Activated CD4-positive, alpha-beta memory T cell treated with anti-CD3 and anti-CD28 coated beads, Interleukin-2, amount 10 ng/mL, durations not matched to agents 7 days and 5 days (primary cell): ENCODE results near the gene UXS1. TPM values are rescaled to one million over a fixed set of nuclear protein-coding genes. Genes with fewer than 3 reads are reported as not detected.

ENCODE experiments used
- CTCF ChIA-PET: fragments of 350-600 bp; sonication (Branson Sonifier 250); formaldehyde crosslinking; loops from one replicate; lab custom pipeline; 2021; ENCODE audit warnings: antibody characterized with exemption, inconsistent platforms; lab: Charles Lee
- POLR2A ChIA-PET: fragments of 350-600 bp; sonication (Branson Sonifier 250); formaldehyde crosslinking; loops from one replicate; lab custom pipeline; 2021; ENCODE audit warnings: antibody characterized with exemption; lab: Charles Lee
- DNase-seq: peaks from one replicate; pipeline ENCODE4 v3.0.0-alpha.2; 2020
- H3K27ac Mint-ChIP-seq: one replicate; pipeline ENCODE4 v1.8.0; 2021; ENCODE audit warnings: mild to moderate bottlenecking, mixed read lengths
- H3K27me3 Mint-ChIP-seq: one replicate; pipeline ENCODE4 v1.8.0; 2021; ENCODE audit warnings: mixed read lengths
- H3K36me3 Mint-ChIP-seq: one replicate; pipeline ENCODE4 v1.8.0; 2021; ENCODE audit warnings: low read depth, mixed read lengths
- H3K4me1 Mint-ChIP-seq: one replicate; pipeline ENCODE4 v1.8.0; 2021; ENCODE audit warnings: mixed read lengths
- H3K4me3 Mint-ChIP-seq: one replicate; pipeline ENCODE4 v1.8.0; 2021; ENCODE audit warnings: mild to moderate bottlenecking, mixed read lengths
- H3K9me3 Mint-ChIP-seq: one replicate; pipeline ENCODE4 v1.8.0; 2021; ENCODE audit warnings: mixed read lengths
- total RNA-seq, 2 experiments: library from RNA; stranded (reverse); gene quantifications; one replicate each; pipeline ENCODE4 v1.2.3, GENCODE V29; 2021

The UXS1 gene
- total RNA-seq, 2 experiments from 2014 or later, result 74.4 to 74.6 TPM

DNA sequence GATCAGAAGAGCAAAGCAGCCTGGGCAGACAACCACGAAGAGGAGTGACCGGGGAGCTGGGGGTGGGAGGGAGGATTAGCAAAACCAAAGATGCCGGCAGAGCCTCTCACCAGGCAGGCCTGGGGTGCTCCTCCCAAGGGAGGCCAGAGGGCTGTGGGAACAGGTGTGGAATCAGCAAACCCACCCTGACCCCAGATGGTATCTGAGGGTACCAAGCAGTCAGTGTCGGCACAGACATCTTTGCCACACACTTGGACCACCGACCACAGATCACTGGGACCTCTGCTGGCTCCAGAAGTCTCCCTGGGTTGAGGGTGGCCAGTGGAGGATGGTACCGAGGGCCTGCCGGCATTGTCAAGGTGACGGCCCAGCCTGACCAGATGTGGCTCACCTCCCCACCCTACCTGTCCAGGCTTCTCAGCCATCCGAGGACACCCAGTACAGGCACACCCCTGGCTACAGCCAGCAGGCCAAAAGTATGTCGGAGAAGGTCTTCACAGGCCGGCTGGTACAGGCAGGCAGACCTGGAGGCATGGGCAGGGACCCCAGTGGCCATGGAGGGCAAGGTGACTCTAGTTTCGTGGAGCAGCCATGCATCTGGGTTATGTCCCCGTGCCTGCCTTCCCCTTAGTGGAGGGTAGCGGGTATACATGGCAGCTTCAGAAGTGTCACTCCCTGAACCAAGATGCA, 82.1 kb downstream of the UXS1 start:
- DNase-seq, result no peak
- CTCF ChIA-PET, result no interaction called here
- peaks cover 14% of the 10 kb centered on the region for H3K4me1 Mint-ChIP-seq
- POLR2A ChIA-PET, result no interaction called here
- H3K4me3 Mint-ChIP-seq, result no peak overlapping the region
- peaks cover 26% of the 10 kb centered on the region for H3K36me3 Mint-ChIP-seq
- H3K27me3 Mint-ChIP-seq, result no peaks in the 10 kb centered on the region
- no peaks in the 10 kb centered on the region for H3K9me3 Mint-ChIP-seq
- no peak overlapping the region for H3K27ac Mint-ChIP-seq

DNA sequence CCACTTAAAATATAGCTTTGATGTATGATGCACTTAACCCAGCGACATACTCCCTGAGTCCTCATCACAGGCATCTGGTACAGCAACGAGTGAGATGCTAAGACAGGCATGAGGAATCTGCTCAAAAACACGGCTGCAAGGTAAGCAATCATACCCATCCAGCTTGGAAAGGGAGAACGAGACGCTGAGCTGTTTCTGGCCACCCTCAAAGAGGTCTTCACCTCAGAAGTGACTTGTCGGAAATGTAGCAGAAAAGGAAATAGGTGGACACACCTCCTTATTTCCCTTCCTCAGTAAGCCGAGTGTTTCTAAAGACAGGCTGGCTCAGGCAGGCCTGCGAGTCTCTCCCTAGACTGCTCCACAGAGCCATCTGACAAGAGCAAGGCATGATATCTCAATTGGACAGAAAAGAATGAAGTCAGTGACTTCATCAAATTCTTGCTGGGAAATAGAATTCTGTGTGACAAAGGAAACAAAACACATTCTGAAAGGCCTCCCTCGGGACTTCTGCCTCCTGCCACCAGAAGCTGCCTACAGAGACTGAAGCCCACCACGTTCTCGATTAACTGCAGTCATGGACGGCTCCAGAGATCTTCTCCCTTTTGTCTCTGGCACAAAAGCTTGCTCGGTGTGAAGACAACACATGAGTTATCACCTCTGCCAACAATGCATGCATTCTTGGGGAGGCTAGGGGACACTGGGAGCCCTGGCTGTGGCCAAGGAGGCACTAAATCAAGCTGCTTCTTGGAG, 84.3 kb downstream of the UXS1 start:
- CTCF ChIA-PET, result interaction anchor here (0.5 to 1.6 kb wide), 3 partner anchors 34 to 466 kb away, joined by 3 to 4 read pairs (median 3); no protein-coding TSS in a partner anchor
- H3K36me3 Mint-ChIP-seq, result peaks cover 26% of the 10 kb centered on the region
- no peaks in the 10 kb centered on the region for H3K27me3 Mint-ChIP-seq
- no peak for DNase-seq
- POLR2A ChIA-PET, result no interaction called here
- no peak overlapping the region for H3K27ac Mint-ChIP-seq
- peaks cover 6% of the 10 kb centered on the region for H3K4me1 Mint-ChIP-seq
- no peak overlapping the region for H3K4me3 Mint-ChIP-seq
- H3K9me3 Mint-ChIP-seq, result no peaks in the 10 kb centered on the region

DNA sequence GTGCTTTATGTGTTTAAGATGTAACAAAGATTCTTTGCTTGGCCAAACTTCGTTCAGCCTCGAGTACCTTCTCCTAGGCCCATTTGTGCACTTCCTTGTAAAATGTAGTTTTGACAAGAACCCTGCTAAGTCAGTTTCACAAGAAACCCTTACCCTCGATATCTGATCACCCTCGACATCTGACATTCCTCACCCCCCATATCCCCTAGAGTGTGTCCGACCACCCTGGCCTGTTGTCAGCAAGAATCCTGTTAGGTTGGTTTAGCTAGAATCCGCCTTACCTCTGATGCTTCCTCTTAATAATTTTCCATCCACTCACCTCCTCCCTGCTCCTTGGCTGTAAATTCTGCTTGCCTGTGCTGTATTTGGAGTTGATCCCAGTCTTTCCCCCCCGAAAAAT, 85.3 kb downstream of the UXS1 start:
- H3K27me3 Mint-ChIP-seq, result no peaks in the 10 kb centered on the region
- H3K36me3 Mint-ChIP-seq, result peaks cover 29% of the 10 kb centered on the region
- ChIA-PET CTCF (interaction anchor here (0.5 kb wide), 1 partner anchor 467 kb away, joined by 4 read pairs; no protein-coding TSS in a partner anchor), POLR2A (no interaction called here)
- H3K4me3 Mint-ChIP-seq, result no peak overlapping the region
- no peak overlapping the region for H3K27ac Mint-ChIP-seq
- peaks cover 6% of the 10 kb centered on the region for H3K4me1 Mint-ChIP-seq
- no peaks in the 10 kb centered on the region for H3K9me3 Mint-ChIP-seq
- no peak for DNase-seq

DNA sequence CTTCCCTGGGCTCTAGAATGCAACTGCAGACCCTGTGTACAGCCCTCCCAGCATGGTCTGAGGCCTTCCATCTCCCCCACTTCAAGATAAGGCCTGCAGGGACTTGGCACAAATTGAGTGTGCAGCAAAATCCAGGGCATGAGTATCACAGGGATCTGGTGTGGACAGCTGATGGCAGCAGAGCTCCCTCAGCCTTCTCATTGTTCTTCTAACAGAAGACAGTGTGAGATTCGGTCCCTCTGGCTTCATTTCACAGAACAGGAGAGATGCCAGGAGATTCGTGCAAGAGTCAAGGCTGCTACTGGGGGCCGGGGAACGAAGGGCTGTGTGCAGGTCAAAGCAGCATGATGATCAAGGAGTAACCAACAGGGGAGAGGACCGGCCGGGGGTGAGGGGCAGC, 85.8 kb downstream of the UXS1 start:
- H3K36me3 Mint-ChIP-seq, result peaks cover 29% of the 10 kb centered on the region
- H3K4me3 Mint-ChIP-seq, result no peak overlapping the region
- ChIA-PET POLR2A (no interaction called here), CTCF (no interaction called here)
- H3K27me3 Mint-ChIP-seq, result no peaks in the 10 kb centered on the region
- H3K27ac Mint-ChIP-seq, result no peak overlapping the region
- H3K4me1 Mint-ChIP-seq, result peaks cover 6% of the 10 kb centered on the region
- no peak for DNase-seq
- H3K9me3 Mint-ChIP-seq, result no peaks in the 10 kb centered on the region

DNA sequence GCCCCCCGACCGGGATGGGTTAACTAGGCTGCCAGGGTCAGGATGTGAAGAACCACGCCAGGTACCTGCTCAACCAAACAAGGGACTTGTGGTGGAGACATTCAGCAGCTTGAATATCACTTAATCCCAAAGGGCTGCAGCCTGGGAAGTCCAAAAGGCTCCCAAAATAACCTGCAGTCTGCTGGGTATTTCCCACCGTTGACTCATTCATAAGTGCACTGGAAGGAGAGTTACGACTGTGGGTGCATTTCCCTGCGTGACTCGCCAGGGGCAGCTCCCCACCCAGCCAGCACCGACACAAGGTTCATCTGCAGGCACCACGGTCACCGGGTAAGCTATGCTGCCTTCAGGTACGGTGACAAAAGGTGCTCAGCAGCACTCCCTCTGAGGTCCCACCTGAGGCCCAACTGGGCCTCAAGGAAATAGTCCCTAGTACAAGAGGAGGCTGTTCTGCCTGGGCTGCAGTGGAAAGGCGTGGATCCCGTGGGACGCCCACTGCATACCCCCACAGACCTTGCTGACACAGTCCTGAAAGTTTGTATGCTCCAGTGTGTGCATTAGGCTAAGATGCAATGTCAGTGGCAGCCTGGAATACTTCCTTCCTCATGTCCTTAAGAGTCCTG, 86.5 kb downstream of the UXS1 start:
- POLR2A ChIA-PET, result interaction anchor here (0.8 to 1.0 kb wide), 2 partner anchors 41 to 52 kb away, joined by 3 read pairs; no protein-coding TSS in a partner anchor
- Mint-ChIP-seq H3K4me3 (no peak overlapping the region), H3K4me1 (peaks cover 6% of the 10 kb centered on the region), H3K27me3 (no peaks in the 10 kb centered on the region), H3K36me3 (peaks cover 33% of the 10 kb centered on the region), H3K27ac (no peak overlapping the region), H3K9me3 (no peaks in the 10 kb centered on the region)
- CTCF ChIA-PET, result no interaction called here
- DNase-seq, result no peak

DNA sequence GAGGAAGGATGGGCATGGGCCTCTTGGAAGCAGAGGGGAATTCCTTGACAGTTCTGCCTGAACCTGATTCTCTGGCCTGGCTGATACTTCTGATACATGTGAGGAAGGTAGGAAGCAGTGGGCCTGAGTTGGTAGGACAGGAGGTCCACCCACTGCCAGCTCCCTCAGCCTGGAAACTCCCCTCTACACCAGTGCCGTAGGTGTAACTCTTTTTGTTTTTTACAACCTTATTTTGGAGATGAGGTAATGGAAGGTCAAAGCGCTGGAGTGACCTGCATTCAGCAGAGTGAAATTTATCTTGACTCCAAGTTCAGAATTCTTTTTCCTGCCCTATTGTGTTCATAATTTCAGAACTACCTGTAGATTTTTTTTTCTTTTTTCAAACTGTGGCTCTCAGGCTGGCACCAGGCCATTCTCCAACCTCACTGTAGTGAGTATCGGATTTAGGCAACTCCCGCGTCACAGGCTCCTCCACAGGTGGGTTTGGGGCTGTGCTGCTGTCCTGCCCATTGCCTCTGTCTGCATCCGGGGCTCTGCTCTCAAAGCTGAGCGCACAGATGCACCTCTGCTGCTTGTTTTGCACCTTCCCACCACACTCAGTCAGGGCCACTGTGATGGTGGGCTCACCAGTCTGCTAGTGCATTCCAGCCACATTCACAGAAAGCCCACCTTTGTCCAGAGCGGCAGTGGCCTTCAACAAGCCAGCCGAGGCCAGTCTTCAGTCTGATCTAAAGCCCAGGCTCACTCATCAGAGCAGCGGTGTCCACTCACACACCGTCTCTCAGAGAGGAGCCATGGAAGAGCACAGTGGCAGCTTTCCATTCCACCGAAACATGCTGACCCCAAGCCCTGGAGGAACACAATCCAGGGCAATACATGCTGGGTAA, 87.2 kb downstream of the UXS1 start:
- Mint-ChIP-seq H3K9me3 (no peaks in the 10 kb centered on the region), H3K36me3 (peaks cover 35% of the 10 kb centered on the region), H3K27me3 (no peaks in the 10 kb centered on the region), H3K4me3 (no peak overlapping the region), H3K4me1 (peaks cover 6% of the 10 kb centered on the region), H3K27ac (peak overlapping the region; percentile 58)
- POLR2A ChIA-PET, result interaction anchor here (1.0 kb wide), 1 partner anchor 41 kb away, joined by 3 read pairs; no protein-coding TSS in a partner anchor
- no peak for DNase-seq
- CTCF ChIA-PET, result no interaction called here

DNA sequence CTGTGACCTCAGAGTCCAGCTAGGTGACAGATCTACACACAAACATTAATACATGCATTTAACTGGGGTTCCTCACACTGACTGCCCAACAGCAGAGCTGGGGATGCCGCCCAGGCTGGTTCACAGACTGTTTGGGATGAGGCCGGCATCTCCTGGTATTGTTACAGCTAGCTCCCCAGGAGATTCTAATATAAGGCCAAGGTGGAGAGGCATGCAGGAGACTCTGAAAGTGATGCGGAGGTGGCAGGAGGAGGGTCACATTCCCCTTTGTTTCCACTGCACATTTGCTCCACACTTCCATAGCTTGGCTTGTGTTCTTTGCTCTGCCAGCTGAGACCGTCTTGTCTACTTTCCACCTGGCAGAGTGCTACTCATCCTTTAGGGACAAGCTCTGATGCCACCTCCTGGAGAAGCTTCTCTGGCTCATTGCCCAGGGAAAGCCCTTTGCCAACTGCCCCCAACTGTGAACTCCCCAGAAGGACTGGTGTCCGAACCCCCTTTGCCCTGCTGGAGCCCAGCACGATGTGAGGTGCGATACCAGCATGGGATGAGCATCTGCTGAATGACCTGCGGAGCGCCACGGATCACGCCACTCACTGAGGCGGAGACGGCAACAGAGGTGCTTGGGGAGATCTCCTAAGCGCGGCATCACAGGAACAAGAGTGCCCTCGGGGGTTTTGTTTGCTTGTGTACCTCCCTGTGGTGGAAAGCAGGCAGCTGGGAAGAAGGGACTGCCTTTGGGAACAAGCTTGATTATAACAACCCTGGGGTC, 88.8 kb downstream of the UXS1 start:
- H3K4me3 Mint-ChIP-seq, result no peak overlapping the region
- CTCF ChIA-PET, result interaction anchor here (0.7 to 3.3 kb wide), 10 partner anchors 9 to 477 kb away, joined by 3 to 26 read pairs (median 5); no protein-coding TSS in a partner anchor
- peaks cover 33% of the 10 kb centered on the region for H3K36me3 Mint-ChIP-seq
- POLR2A ChIA-PET, result interaction anchor here (0.7 to 1.1 kb wide), 2 partner anchors 55 to 88 kb away, joined by 3 read pairs; no protein-coding TSS in a partner anchor
- no peak overlapping the region for H3K27ac Mint-ChIP-seq
- DNase-seq, result no peak
- no peaks in the 10 kb centered on the region for H3K27me3 Mint-ChIP-seq
- H3K4me1 Mint-ChIP-seq, result peaks cover 6% of the 10 kb centered on the region
- no peaks in the 10 kb centered on the region for H3K9me3 Mint-ChIP-seq

DNA sequence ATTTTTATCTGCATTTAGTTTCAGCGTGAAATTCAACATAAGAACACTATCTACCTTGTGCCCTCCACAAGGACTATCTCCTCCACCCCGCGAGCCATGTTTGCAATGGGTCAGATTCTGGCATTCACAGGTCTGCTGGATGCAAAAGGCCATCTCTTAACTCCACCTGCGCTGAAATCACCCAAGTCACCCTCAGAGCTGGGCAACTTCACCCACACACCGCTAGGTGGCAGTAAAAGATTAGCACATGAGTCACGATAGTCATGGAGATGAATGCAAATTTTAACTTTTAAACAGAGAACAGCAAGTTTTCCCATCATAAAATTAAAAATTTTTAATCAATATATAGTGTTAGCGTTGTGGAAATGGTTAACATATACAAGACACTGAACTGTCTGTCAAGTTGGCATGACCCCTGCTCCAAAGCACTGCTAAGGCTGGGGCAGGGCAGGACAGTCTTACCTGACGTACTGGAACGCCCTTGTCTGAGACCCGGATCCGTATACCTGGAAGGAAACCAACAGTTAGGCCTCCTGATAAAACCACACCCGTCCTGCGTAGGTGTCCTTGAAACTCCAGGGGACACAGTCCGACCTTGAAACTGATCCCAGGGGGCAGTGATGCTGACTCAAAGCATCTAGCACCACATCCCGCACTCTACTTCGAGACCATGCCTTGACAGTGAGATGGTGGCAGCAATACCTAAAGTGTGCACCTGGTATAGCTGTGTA, 89.6 kb downstream of the UXS1 start:
- Mint-ChIP-seq H3K9me3 (no peaks in the 10 kb centered on the region), H3K4me3 (no peak overlapping the region), H3K4me1 (peaks cover 6% of the 10 kb centered on the region), H3K36me3 (peaks cover 37% of the 10 kb centered on the region), H3K27ac (no peak overlapping the region), H3K27me3 (no peaks in the 10 kb centered on the region)
- DNase-seq, result peak; percentile 70
- CTCF ChIA-PET, result interaction anchor here (0.7 to 3.3 kb wide), 9 partner anchors 9 to 477 kb away, joined by 3 to 26 read pairs (median 6); no protein-coding TSS in a partner anchor
- POLR2A ChIA-PET, result interaction anchor here (0.7 to 1.1 kb wide), 2 partner anchors 55 to 89 kb away, joined by 3 read pairs; no protein-coding TSS in a partner anchor

DNA sequence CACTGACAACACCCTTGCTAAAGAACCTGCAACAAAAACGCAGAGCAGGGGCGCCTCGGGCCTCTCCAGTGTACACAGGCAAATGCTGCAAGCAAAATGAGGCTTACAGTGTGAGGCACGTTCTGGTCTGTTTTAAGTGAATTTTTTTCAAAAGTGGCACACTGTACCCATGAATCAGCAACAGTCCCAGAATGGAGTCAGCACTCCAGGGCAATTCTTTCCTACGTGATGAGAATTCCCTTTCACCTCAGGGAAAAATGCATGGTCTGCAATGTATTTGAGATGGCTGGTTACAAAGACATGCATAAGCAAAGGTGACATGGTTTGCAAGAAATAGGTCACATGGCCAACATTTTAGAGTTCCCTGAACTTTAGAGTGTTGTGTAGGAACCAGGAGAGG, 94.4 kb downstream of the UXS1 start:
- H3K27ac Mint-ChIP-seq, result no peak overlapping the region
- H3K4me3 Mint-ChIP-seq, result no peak overlapping the region
- H3K36me3 Mint-ChIP-seq, result peaks cover 65% of the 10 kb centered on the region
- H3K9me3 Mint-ChIP-seq, result no peaks in the 10 kb centered on the region
- H3K4me1 Mint-ChIP-seq, result peaks cover 35% of the 10 kb centered on the region
- ChIA-PET POLR2A (no interaction called here), CTCF (no interaction called here)
- no peak for DNase-seq
- no peaks in the 10 kb centered on the region for H3K27me3 Mint-ChIP-seq

DNA sequence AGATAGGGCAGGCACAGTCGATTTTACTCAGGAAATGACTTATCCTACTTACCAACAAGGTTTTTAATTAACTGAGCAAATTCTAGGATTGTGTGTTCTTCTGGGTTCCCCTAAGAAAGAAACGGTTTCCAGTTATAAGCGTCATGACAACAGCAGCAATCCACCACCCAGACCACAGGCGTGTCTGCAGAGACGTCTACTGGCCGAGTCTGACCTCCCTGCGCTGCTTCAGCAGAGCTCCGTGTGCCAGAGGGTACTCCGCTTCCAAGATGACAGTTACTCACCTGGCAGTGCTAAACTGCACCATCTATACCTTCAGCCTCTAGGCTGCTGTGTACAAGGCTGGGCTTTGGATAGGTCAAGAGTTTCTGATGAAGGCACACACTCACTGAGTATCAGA, 95.4 kb downstream of the UXS1 start:
- ChIA-PET CTCF (interaction anchor here (1.6 to 2.3 kb wide), 3 partner anchors 172 to 521 kb away, joined by 5 to 10 read pairs (median 5); no protein-coding TSS in a partner anchor), POLR2A (interaction anchor here (1.1 kb wide), 1 partner anchor 12 kb away, joined by 3 read pairs; no protein-coding TSS in a partner anchor)
- Mint-ChIP-seq H3K27ac (peak overlapping the region; percentile 7), H3K36me3 (peaks cover 73% of the 10 kb centered on the region), H3K4me3 (no peak overlapping the region), H3K27me3 (no peaks in the 10 kb centered on the region), H3K9me3 (no peaks in the 10 kb centered on the region), H3K4me1 (peaks cover 45% of the 10 kb centered on the region)
- DNase-seq, result no peak

DNA sequence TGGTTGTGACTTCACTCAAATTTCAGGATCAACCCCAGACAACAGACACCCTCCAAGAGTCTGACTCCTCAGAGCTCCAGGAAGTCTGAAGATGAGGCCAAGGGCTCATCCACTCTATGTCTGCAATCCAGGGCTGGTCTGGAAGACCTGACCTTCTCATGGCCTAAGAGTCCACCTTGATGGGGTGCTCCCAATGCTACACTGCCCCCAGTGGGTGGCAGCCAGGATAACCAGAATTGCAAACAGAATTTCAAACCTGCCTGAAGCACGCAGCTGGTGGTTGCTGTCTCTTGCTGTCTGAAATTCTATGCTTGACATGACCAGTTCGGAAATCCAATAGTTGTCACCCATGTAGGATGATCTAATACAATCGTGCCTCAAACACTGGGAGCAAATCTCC, 96.0 kb downstream of the UXS1 start:
- CTCF ChIA-PET, result interaction anchor here (1.5 to 2.3 kb wide), 4 partner anchors 62 to 520 kb away, joined by 3 to 10 read pairs (median 5); no protein-coding TSS in a partner anchor
- DNase-seq, result no peak
- Mint-ChIP-seq H3K27me3 (no peaks in the 10 kb centered on the region), H3K9me3 (no peaks in the 10 kb centered on the region), H3K4me1 (peaks cover 51% of the 10 kb centered on the region), H3K27ac (peak overlapping the region; percentile 44), H3K4me3 (no peak overlapping the region), H3K36me3 (peaks cover 77% of the 10 kb centered on the region)
- POLR2A ChIA-PET, result interaction anchor here (1.1 to 1.4 kb wide), 3 partner anchors 11 to 41 kb away, joined by 3 read pairs; no protein-coding TSS in a partner anchor
